GM23248 (cell line): Measurements from ENCODE around the gene ADGRG1. TPM values are rescaled to one million over a fixed set of nuclear protein-coding genes. Genes with fewer than 3 reads are reported as not detected.
"Not testable (repeated sequence)": the region's sequence is repeated elsewhere in the genome, so short reads cannot be mapped to it uniquely, and the experiment has no call there.

Experiments
- DNase-seq: peaks from one replicate; pipeline ENCODE4 v3.0.0-alpha.2; 2015
- H2AFZ ChIP-seq: fragments of 200-600 bp; sonication (generic); 2 replicates; pipeline ENCODE4 v1.6.1; 2016; ENCODE audit warnings: antibody characterized with exemption
- H3F3A ChIP-seq: fragments of 200-600 bp; sonication (generic); 2 replicates; pipeline ENCODE4 v1.6.1; 2016; ENCODE audit warnings: mild to moderate bottlenecking, antibody characterized with exemption, mixed run types; ENCODE audit not compliant: insufficient read depth
- H3K27ac ChIP-seq: fragments of 200-600 bp; sonication (generic); 2 replicates; pipeline ENCODE4 v1.5.1; 2016; ENCODE audit warnings: mild to moderate bottlenecking
- H3K27me3 ChIP-seq: fragments of 200-600 bp; sonication (generic); replicated peaks from 2 replicates; pipeline ENCODE4 v1.6.1; 2016; ENCODE audit warnings: mild to moderate bottlenecking; ENCODE audit not compliant: insufficient read depth
- H3K36me3 ChIP-seq: fragments of 200-600 bp; sonication (generic); 2 replicates; pipeline ENCODE4 v1.6.1; 2016; ENCODE audit warnings: low read depth, mild to moderate bottlenecking
- H3K4me1 ChIP-seq: fragments of 200-600 bp; sonication (generic); 2 replicates; pipeline ENCODE4 v1.6.1; 2016; ENCODE audit warnings: mild to moderate bottlenecking; ENCODE audit not compliant: insufficient read depth
- H3K4me2 ChIP-seq: fragments of 200-600 bp; sonication (generic); one replicate; pipeline ENCODE4 v1.6.1; 2016; ENCODE audit warnings: mild to moderate bottlenecking; ENCODE audit not compliant: unreplicated experiment
- H3K4me3 ChIP-seq: fragments of 200-600 bp; sonication (generic); 2 replicates; pipeline ENCODE4 v1.5.1; 2016; ENCODE audit warnings: mild to moderate bottlenecking
- H3K79me2 ChIP-seq: fragments of 200-600 bp; sonication (generic); 2 replicates; pipeline ENCODE4 v1.6.1; 2016; ENCODE audit warnings: mild to moderate bottlenecking; ENCODE audit not compliant: insufficient read depth
- H3K9ac ChIP-seq: fragments of 200-600 bp; sonication (generic); 2 replicates; pipeline ENCODE4 v1.6.1; 2016; ENCODE audit warnings: mild to moderate bottlenecking
- H3K9me2 ChIP-seq: fragments of 200-600 bp; sonication (generic); 2 replicates; pipeline ENCODE4 v1.6.1; 2016; ENCODE audit warnings: mixed run types, mild to moderate bottlenecking, moderate library complexity; ENCODE audit not compliant: insufficient read depth
- H3K9me3 ChIP-seq: fragments of 200-600 bp; sonication (generic); one replicate; pipeline ENCODE4 v1.6.1; 2017; ENCODE audit warnings: low read depth
- H4K20me1 ChIP-seq: fragments of 200-600 bp; sonication (generic); 2 replicates; pipeline ENCODE4 v1.6.0; 2016; ENCODE audit not compliant: insufficient read depth
- EZH2 ChIP-seq: fragments of 200-600 bp; sonication (generic); IDR thresholded peaks from 2 replicates; pipeline ENCODE4 v1.6.1; 2018; ENCODE audit warnings: antibody characterized with exemption, mild to moderate bottlenecking; ENCODE audit not compliant: insufficient read depth, poor library complexity, severe bottlenecking
- EZH2phosphoT487 ChIP-seq: fragments of 200-600 bp; sonication (generic); IDR thresholded peaks from 2 replicates; pipeline ENCODE4 v1.6.1; 2018; ENCODE audit warnings: antibody characterized with exemption, moderate library complexity, mild to moderate bottlenecking, low read depth; ENCODE audit not compliant: insufficient read depth
- WGBS, 2 experiments: methylation state at CpG; one replicate each; pipeline ENCODE4 v1.1.6; 2015 to 2017; ENCODE audit warnings: low lambda C conversion rate in 2 of 2, low coverage in 1 of 2; ENCODE audit errors: missing lambda C conversion rate in 2 of 2; 5-methylcytosine and 5-hydroxymethylcytosine counted together
- in situ Hi-C: fragments of 300-500 bp; cut with MboI; formaldehyde crosslinking; loops from 2 replicates; pipeline ENCODE4 v1.15.0; 2020
- polyA plus RNA-seq: library from polyadenylated mRNA; unstranded; fragments of >200 nt; fragmentation: Nextera tagmentation; extraction: Ambion mirVana; gene quantifications from 2 replicates; pipeline ENCODE4 v1.2.1, GENCODE V29; 2016
- total RNA-seq: library from RNA; depleted of rRNA; stranded (reverse); fragments of >200 nt; shearing (Covaris generic); gene quantifications from 2 replicates; pipeline ENCODE4 v1.2.3, GENCODE V29; 2014

Gene ADGRG1
- total and polyA plus RNA-seq, 2 experiments from 2014 or later, result 0.54 to 0.58 TPM

DNA sequence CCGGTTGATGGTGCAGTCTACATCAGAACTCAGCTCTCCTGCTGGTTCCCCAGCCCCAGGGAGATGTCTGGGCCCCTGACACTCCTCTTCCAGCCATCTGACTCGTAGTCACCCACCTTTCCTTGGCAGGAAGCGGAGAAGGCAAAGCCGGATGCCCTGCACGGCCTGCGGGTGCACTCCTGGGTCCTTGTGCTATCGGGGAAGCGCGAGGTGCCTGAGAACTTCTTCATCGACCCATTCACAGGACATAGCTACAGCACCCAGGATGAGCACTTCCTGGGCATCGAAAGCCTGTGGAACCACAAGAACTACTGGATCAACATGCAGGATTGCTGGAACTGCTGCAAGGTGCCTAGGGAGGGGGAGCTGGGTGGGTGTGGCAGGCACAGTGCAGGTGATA, 78.9 kb downstream of the ADGRG1 start:
- 74 to 79% methylated on average over 11 of the region's 11 CpGs for WGBS, 2 experiments

DNA sequence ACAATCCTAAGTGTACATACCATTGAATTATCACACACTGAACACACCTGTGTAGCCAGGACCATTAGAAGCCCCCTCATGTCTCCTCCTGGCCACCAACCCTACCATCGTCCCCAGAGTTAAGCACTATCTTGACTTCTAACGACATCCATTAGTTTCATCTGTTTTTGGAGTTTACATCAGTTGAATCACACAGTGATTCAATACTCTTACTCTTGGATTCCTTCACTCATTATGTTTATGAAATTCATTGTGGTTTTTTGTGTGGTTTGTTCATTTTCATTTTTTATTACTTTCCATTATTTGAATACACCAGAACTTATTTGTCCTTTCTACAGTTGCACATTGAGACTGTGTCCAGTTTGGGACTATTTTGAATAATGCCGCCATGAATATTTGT, 79.7 kb downstream of the ADGRG1 start:
- Histone ChIP-seq H3K36me3 (no peaks in the 10 kb centered on the region), H3K27me3 (peaks cover 54% of the 10 kb centered on the region), H3K79me2 (no peaks in the 10 kb centered on the region), H3K4me3 (no peak overlapping the region), H3K4me1 (no peaks in the 10 kb centered on the region), H3K9me2 (no peaks in the 10 kb centered on the region), H2AFZ (no peak overlapping the region), H3K27ac (no peak overlapping the region), H3K9me3 (no peaks in the 10 kb centered on the region), H3K9ac (no peak overlapping the region), H3K4me2 (no peak overlapping the region), H3F3A (no peaks in the 10 kb centered on the region), H4K20me1 (no peaks in the 10 kb centered on the region; the same call in 1 of the 2 replicates)
- TF ChIP-seq EZH2, result no peak
- no peak for TF ChIP-seq EZH2phosphoT487
- no peak for DNase-seq
- in situ Hi-C loops, result no loop called here
- 67 to 70% methylated on average over 3 of the region's 3 CpGs for WGBS, 2 experiments

More for the DNA sequence above, 78.9 kb downstream of the ADGRG1 start:
- in situ Hi-C loops, result no loop called here
- no peak overlapping the region for H3K4me2 ChIP-seq
- H3K9me2 ChIP-seq, result no peaks in the 10 kb centered on the region
- H3K9me3 ChIP-seq, result no peaks in the 10 kb centered on the region
- H3K79me2 ChIP-seq, result no peaks in the 10 kb centered on the region
- H3K27ac ChIP-seq, result no peak overlapping the region
- no peak for DNase-seq
- no peak overlapping the region for H3K9ac ChIP-seq
- no peaks in the 10 kb centered on the region for H3F3A ChIP-seq
- no peak overlapping the region for H3K4me3 ChIP-seq
- TF ChIP-seq EZH2 (no peak), EZH2phosphoT487 (no peak)
- no peaks in the 10 kb centered on the region for H3K4me1 ChIP-seq
- peaks cover 46% of the 10 kb centered on the region for H3K27me3 ChIP-seq
- no peaks in the 10 kb centered on the region for H3K36me3 ChIP-seq
- no peak overlapping the region for H2AFZ ChIP-seq
- H4K20me1 ChIP-seq, result no peaks in the 10 kb centered on the region

DNA sequence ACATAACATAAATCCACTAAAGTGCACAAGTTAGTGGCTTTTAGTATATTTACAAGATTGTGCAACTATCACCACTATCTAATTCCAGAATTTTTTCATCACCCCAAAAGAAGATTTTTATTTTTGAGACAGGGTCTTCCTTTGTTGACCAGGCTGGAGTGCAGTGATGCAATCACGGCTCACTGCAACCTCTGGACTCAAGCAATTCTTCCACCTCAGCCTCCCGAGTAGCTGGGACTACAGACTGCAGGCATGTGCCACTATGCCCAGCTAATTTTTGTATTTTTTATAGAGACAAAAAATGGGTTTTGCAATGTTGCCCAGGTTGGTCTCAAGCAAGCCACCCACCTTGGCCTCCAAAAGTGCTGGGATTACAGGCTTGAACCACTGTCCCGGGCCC, 81.2 kb downstream of the ADGRG1 start:
- H3K9ac ChIP-seq, result no peak overlapping the region
- no peak overlapping the region for H3K4me2 ChIP-seq
- no peaks in the 10 kb centered on the region for H3F3A ChIP-seq
- H2AFZ ChIP-seq, result no peak overlapping the region
- H3K27ac ChIP-seq, result no peak overlapping the region
- peaks cover 59% of the 10 kb centered on the region for H3K27me3 ChIP-seq
- H3K9me3 ChIP-seq, result no peaks in the 10 kb centered on the region
- no peaks in the 10 kb centered on the region for H3K9me2 ChIP-seq
- TF ChIP-seq EZH2phosphoT487 (no peak), EZH2 (no peak)
- 71 to 80% methylated on average over 3 of the region's 3 CpGs for WGBS, 2 experiments
- no peak for DNase-seq
- H3K36me3 ChIP-seq, result no peaks in the 10 kb centered on the region
- H3K79me2 ChIP-seq, result no peaks in the 10 kb centered on the region
- H3K4me1 ChIP-seq, result no peaks in the 10 kb centered on the region
- no peaks in the 10 kb centered on the region; the same call in 1 of the 2 replicates for H4K20me1 ChIP-seq
- in situ Hi-C loops, result loop anchor here (10.0 kb wide), 1 partner anchor 125 kb away; no protein-coding TSS in a partner anchor
- H3K4me3 ChIP-seq, result no peak overlapping the region

DNA sequence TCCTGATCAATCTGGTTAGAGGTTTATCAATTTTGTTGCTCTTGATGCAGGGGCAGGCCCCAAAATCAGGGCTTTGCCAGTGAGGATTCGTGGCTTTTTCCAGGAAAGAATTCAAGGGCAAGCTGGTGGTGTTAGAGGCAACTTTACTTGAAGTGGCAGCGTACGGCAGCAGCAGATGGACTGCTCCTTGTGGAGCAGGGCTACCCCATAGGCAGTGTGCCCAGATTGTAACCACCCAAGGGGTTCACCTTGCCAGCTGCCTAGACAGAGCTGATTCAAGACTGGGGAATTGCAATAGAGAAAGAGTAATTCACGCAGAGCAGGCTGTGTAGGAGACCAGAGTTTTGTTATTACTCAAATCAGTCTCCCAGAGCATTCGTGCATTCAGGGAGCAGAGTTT, 82.9 kb downstream of the ADGRG1 start:
- no peaks in the 10 kb centered on the region for H3K36me3 ChIP-seq
- TF ChIP-seq EZH2 (no peak), EZH2phosphoT487 (no peak)
- H3K27me3 ChIP-seq, result peaks cover 69% of the 10 kb centered on the region
- WGBS, 2 experiments, result 66 to 69% methylated on average over 5 of the region's 5 CpGs
- H4K20me1 ChIP-seq, result no peaks in the 10 kb centered on the region; the same call in 1 of the 2 replicates
- in situ Hi-C loops, result loop anchor here (10.0 kb wide), 1 partner anchor 127 kb away; no protein-coding TSS in a partner anchor
- no peak overlapping the region for H3K4me2 ChIP-seq
- no peak overlapping the region for H3K27ac ChIP-seq
- no peaks in the 10 kb centered on the region for H3K9me3 ChIP-seq
- H2AFZ ChIP-seq, result no peak overlapping the region
- no peaks in the 10 kb centered on the region for H3F3A ChIP-seq
- no peaks in the 10 kb centered on the region for H3K4me1 ChIP-seq
- no peak overlapping the region for H3K9ac ChIP-seq
- no peaks in the 10 kb centered on the region for H3K79me2 ChIP-seq
- H3K4me3 ChIP-seq, result no peak overlapping the region
- DNase-seq, result no peak
- no peaks in the 10 kb centered on the region for H3K9me2 ChIP-seq

DNA sequence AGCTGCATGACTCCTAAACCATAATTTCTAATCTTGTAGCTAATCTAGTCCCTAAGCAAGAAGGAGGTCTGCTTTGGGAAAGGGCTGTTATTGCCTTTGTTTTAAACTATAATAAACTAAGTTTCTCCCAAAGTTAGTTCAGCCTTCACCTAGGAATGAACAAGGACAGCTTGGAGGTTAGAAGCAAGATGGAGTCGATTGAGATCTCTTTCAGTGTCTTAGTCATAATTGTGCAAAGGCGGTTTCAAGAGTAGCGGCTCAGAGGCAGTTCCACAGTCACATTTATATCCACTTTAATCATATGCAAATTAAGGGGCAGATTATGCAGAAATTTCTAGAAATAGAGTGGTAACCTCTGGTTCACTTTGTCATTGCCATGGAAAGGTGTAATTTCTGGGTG, 83.6 kb downstream of the ADGRG1 start:
- no peaks in the 10 kb centered on the region for H3K36me3 ChIP-seq
- no peak for DNase-seq
- no peaks in the 10 kb centered on the region for H3K4me1 ChIP-seq
- no peaks in the 10 kb centered on the region for H3K9me2 ChIP-seq
- peaks cover 69% of the 10 kb centered on the region for H3K27me3 ChIP-seq
- H3K4me3 ChIP-seq, result no peak overlapping the region
- H3F3A ChIP-seq, result no peaks in the 10 kb centered on the region
- H3K4me2 ChIP-seq, result no peak overlapping the region
- no peak for TF ChIP-seq EZH2phosphoT487
- TF ChIP-seq EZH2, result no peak
- 73 to 82% methylated on average over 3 of the region's 3 CpGs for WGBS, 2 experiments
- no peaks in the 10 kb centered on the region for H3K79me2 ChIP-seq
- in situ Hi-C loops, result loop anchor here (10.0 kb wide), 1 partner anchor 127 kb away; no protein-coding TSS in a partner anchor
- no peaks in the 10 kb centered on the region; the same call in 1 of the 2 replicates for H4K20me1 ChIP-seq
- H3K9me3 ChIP-seq, result no peaks in the 10 kb centered on the region
- no peak overlapping the region for H2AFZ ChIP-seq
- H3K9ac ChIP-seq, result no peak overlapping the region
- H3K27ac ChIP-seq, result no peak overlapping the region

DNA sequence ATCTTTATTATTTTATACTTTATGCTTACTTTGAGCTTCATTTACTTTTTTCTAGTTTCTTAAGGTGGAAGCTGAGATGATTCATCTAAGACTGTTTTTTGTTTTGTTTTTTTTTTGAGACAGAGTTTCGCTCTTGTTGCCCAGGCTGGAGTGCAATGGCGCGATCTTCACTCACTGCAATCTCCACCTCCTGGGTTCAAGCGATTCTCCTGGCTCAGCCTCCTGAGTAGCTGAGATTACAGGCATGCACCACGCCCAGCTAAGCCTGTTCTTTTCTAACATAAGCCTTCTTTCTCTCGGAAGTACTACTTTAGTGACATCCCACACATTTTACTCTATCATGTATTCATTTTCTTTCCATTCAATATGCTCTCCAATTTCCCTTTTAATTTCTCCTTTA, 84.1 kb downstream of the ADGRG1 start:
- not testable (repeated sequence) for H3K4me1 ChIP-seq, H3K9me3 ChIP-seq, DNase-seq, H3F3A ChIP-seq, H4K20me1 ChIP-seq, H3K4me2 ChIP-seq, H3K27ac ChIP-seq, H3K4me3 ChIP-seq, H3K36me3 ChIP-seq, H3K9ac ChIP-seq, H3K79me2 ChIP-seq, H2AFZ ChIP-seq, H3K9me2 ChIP-seq
- WGBS, 2 experiments, result 69 to 70% methylated on average over 6 of the region's 6 CpGs
- in situ Hi-C loops, result loop anchor here (10.0 kb wide), 1 partner anchor 128 kb away; no protein-coding TSS in a partner anchor
- peaks cover 69% of the 10 kb centered on the region for H3K27me3 ChIP-seq
